Measurements from ENCODE around the gene SLC12A6. TPM values are rescaled to one million over a fixed set of nuclear protein-coding genes. Genes with fewer than 3 reads are reported as not detected.

The SLC12A6 gene
- total RNA-seq, 4 donors from 2014 or later, result 32.6 to 47.8 (median 42.1) TPM

- no peak for DNase-seq
- no peak overlapping the region for H3K4me3 ChIP-seq (replicated peaks in 1 of 3)
- H3K9me3 ChIP-seq, result no peaks in the 10 kb centered on the region
- WGBS, 2 donors, result 98% methylated on average over 1 of the region's 1 CpG
- peaks cover 0 to 15% of the 10 kb centered on the region in 2 donors for H3K4me1 ChIP-seq
- H3K27ac ChIP-seq, result no peak overlapping the region
- no peaks in the 10 kb centered on the region for H3K36me3 ChIP-seq
- H3K27me3 ChIP-seq, result no peaks in the 10 kb centered on the region
- intact Hi-C loops (cut with DNase I), result loop anchor here (10.0 kb wide), 1 partner anchor 53 kb away; the partner anchor contains the start of gene LPCAT4
- TF ChIP-seq POLR2A (IDR thresholded peaks at IDR 0.05), result no peak
- no peak for TF ChIP-seq CTCF (IDR thresholded peaks at IDR 0.05)
These were observed 26.0 kb downstream of the SLC12A6 start for GRCh38 chr15:34311563-34311962.

DNA sequence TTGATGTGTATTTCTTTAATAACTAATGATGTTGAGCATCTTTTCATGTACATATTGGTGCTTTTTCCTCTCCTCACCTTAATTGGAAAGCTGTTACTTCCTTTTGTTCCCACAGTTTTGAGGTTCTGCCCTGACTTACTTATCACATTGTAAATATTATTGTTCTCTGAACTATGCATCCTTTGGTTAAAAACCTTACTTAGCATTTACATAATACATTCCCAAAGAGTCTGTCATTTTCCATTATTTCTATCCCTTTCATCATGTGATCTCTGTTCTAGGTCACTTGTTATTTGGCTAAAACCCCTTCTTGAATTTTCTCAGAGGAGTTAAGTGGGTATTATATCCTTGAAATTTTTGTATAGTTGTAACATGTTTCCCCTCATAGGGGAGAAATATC, 33.0 kb downstream of the SLC12A6 start:
- no peaks in the 10 kb centered on the region for H3K36me3 ChIP-seq
- no peak overlapping the region for H3K4me3 ChIP-seq (replicated peaks in 1 of 3)
- no peaks in the 10 kb centered on the region for H3K9me3 ChIP-seq
- no peak for DNase-seq
- no peak overlapping the region for H3K27ac ChIP-seq
- intact Hi-C loops (cut with DNase I), result no loop called here
- no peaks in the 10 kb centered on the region for H3K4me1 ChIP-seq
- no peaks in the 10 kb centered on the region for H3K27me3 ChIP-seq
- TF ChIP-seq POLR2A (IDR thresholded peaks at IDR 0.05), result no peak
- TF ChIP-seq CTCF (IDR thresholded peaks at IDR 0.05), result no peak

DNA sequence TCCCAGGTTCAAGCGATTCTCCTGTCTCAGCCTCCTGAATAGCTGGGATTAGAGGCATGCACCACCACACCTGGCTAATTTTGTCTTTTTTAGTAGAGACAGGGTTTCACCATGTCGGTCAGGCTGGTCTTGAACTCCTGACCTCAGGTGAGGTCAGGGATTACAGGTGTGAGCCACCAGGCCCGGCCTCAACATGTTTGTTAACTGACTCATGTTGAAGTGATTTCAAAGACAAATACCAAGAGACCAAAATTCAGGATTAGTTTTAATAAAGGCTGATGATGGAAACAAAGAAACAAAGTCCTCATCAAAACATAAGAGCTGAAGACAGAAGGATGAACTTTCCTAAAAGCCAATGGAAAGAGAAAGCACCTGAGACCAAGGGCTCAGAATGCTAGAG, 36.5 kb downstream of the SLC12A6 start:
- Histone ChIP-seq H3K27me3 (no peaks in the 10 kb centered on the region), H3K4me1 (peaks cover 0 to 11% of the 10 kb centered on the region in 2 donors), H3K27ac (no peak overlapping the region), H3K9me3 (no peaks in the 10 kb centered on the region), H3K4me3 (replicated peaks in 1 of 3) (no peak overlapping the region), H3K36me3 (no peaks in the 10 kb centered on the region)
- no peak for DNase-seq
- 91 to 95% methylated on average over 3 of the region's 3 CpGs for WGBS, 2 donors
- intact Hi-C loops (cut with DNase I), result no loop called here
- no peak for TF ChIP-seq POLR2A (IDR thresholded peaks at IDR 0.05)
- TF ChIP-seq CTCF (IDR thresholded peaks at IDR 0.05), result no peak

GRCh38 chr15:34297059-34297458, 40.5 kb downstream of the SLC12A6 start:
- H3K4me1 ChIP-seq, result peaks cover 0 to 11% of the 10 kb centered on the region in 2 donors
- H3K36me3 ChIP-seq, result no peaks in the 10 kb centered on the region
- H3K9me3 ChIP-seq, result no peaks in the 10 kb centered on the region
- H3K27me3 ChIP-seq, result no peaks in the 10 kb centered on the region
- no peak for DNase-seq
- WGBS, 2 donors, result 51 to 53% methylated on average over 1 of the region's 1 CpG
- TF ChIP-seq CTCF (IDR thresholded peaks at IDR 0.05) (no peak), POLR2A (IDR thresholded peaks at IDR 0.05) (no peak)
- no peak overlapping the region for H3K4me3 ChIP-seq (replicated peaks in 1 of 3)
- intact Hi-C loops (cut with DNase I), result no loop called here
- no peak overlapping the region for H3K27ac ChIP-seq

DNA sequence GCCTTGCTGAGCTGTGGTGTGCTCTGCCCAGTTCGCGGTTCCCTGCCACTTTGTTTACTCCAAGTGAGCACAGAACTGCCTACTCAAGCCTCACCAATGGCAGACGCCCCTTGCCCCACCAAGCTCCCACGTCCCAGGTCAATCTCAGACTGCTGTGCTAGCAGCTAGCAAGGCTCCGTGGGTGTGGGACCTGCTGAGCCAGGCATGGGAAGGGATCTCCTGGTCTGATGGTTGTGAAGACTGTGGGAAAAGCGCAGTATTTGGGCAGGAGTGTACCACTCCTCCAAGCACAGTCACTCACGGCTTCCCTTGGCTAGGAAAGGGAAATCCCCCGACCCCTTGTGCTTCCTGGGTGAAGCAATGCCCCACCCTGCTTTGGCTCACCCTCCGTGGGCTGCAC, 45.0 kb downstream of the SLC12A6 start:
- H3K9me3 ChIP-seq, result no peaks in the 10 kb centered on the region
- no peak for DNase-seq
- no peak overlapping the region for H3K27ac ChIP-seq
- WGBS, 2 donors, result 90 to 93% methylated on average over 9 of the region's 9 CpGs
- intact Hi-C loops (cut with DNase I), result no loop called here
- H3K27me3 ChIP-seq, result no peaks in the 10 kb centered on the region
- TF ChIP-seq CTCF (IDR thresholded peaks at IDR 0.05) (no peak), POLR2A (IDR thresholded peaks at IDR 0.05) (no peak)
- peaks cover 0 to 11% of the 10 kb centered on the region in 2 donors for H3K4me1 ChIP-seq
- no peaks in the 10 kb centered on the region for H3K36me3 ChIP-seq
- no peak overlapping the region for H3K4me3 ChIP-seq (replicated peaks in 1 of 3)
